Measurements from ENCODE around the gene ZMIZ1.

The ZMIZ1 gene

GRCh38 chr10:79097021-79097872, 28.5 kb downstream of the ZMIZ1 start:
- Histone ChIP-seq H3K27me3 (no peaks in the 10 kb centered on the region), H3K4me3 (ENCODE audit: low read depth in 1 of 2, low read length in 1 of 2) (no peak overlapping the region), H3K9me3 (no peaks in the 10 kb centered on the region), H3K27ac (no peak overlapping the region), H3K36me3 (no peaks in the 10 kb centered on the region), H3K4me1 (ENCODE audit: control insufficient read depth in 1 of 2, insufficient read depth in 1 of 2, low read depth in 1 of 2, low read length in 1 of 2) (peaks cover 14 to 15% of the 10 kb centered on the region in 2 experiments)
- TF ChIP-seq CTCF (IDR thresholded peaks at IDR 0.05), result no peak

- peaks cover 14 to 15% of the 10 kb centered on the region in 2 experiments for H3K4me1 ChIP-seq (ENCODE audit: control insufficient read depth in 1 of 2, insufficient read depth in 1 of 2, low read depth in 1 of 2, low read length in 1 of 2)
- H3K27me3 ChIP-seq, result no peaks in the 10 kb centered on the region
- no peaks in the 10 kb centered on the region for H3K36me3 ChIP-seq
- no peaks in the 10 kb centered on the region for H3K9me3 ChIP-seq
- no peak overlapping the region for H3K4me3 ChIP-seq (ENCODE audit: low read depth in 1 of 2, low read length in 1 of 2)
- TF ChIP-seq CTCF (IDR thresholded peaks at IDR 0.05), result no peak
- H3K27ac ChIP-seq, result no peak overlapping the region
Observed at GRCh38 chr10:79098061-79098460, 29.3 kb downstream of the ZMIZ1 start.

GRCh38 chr10:79098596-79099015, 29.8 kb downstream of the ZMIZ1 start:
- Histone ChIP-seq H3K9me3 (no peaks in the 10 kb centered on the region), H3K4me3 (ENCODE audit: low read depth in 1 of 2, low read length in 1 of 2) (no peak overlapping the region), H3K27me3 (no peaks in the 10 kb centered on the region), H3K27ac (no peak overlapping the region), H3K36me3 (no peaks in the 10 kb centered on the region), H3K4me1 (ENCODE audit: control insufficient read depth in 1 of 2, insufficient read depth in 1 of 2, low read depth in 1 of 2, low read length in 1 of 2) (peaks cover 11 to 17% of the 10 kb centered on the region in 2 experiments)
- TF ChIP-seq CTCF (IDR thresholded peaks at IDR 0.05), result no peak

- H3K4me1 ChIP-seq (ENCODE audit: control insufficient read depth in 1 of 2, insufficient read depth in 1 of 2, low read depth in 1 of 2, low read length in 1 of 2), result peaks cover 0 to 6% of the 10 kb centered on the region in 2 experiments
- H3K9me3 ChIP-seq, result no peaks in the 10 kb centered on the region
- no peak for TF ChIP-seq CTCF (IDR thresholded peaks at IDR 0.05)
- no peaks in the 10 kb centered on the region for H3K36me3 ChIP-seq
- H3K4me3 ChIP-seq (ENCODE audit: low read depth in 1 of 2, low read length in 1 of 2), result no peak overlapping the region
- no peaks in the 10 kb centered on the region for H3K27me3 ChIP-seq
- H3K27ac ChIP-seq, result no peak overlapping the region
Observed at GRCh38 chr10:79099898-79100448, 31.2 kb downstream of the ZMIZ1 start.

- Histone ChIP-seq H3K27ac (no peak overlapping the region), H3K27me3 (no peaks in the 10 kb centered on the region), H3K4me3 (ENCODE audit: low read depth in 1 of 2, low read length in 1 of 2) (no peak overlapping the region), H3K36me3 (no peaks in the 10 kb centered on the region), H3K4me1 (ENCODE audit: control insufficient read depth in 1 of 2, insufficient read depth in 1 of 2, low read depth in 1 of 2, low read length in 1 of 2) (peaks cover 0 to 6% of the 10 kb centered on the region in 2 experiments), H3K9me3 (no peaks in the 10 kb centered on the region)
- no peak for TF ChIP-seq CTCF (IDR thresholded peaks at IDR 0.05)
Observed at GRCh38 chr10:79100771-79101170, 32.0 kb downstream of the ZMIZ1 start.

Data from neutrophil (primary cell).